SK-N-SH (cell line): ENCODE results near the gene SUSD3. TPM values are rescaled to one million over a fixed set of nuclear protein-coding genes. Genes with fewer than 3 reads are reported as not detected.
A peak's percentile ranks its signal among the peaks of the same experiment; 100 is the strongest.

Experiments
- CTCF ChIA-PET: fragments of 300-600, 350-600 bp; formaldehyde crosslinking; extraction: SDS; loops from one replicate; lab custom pipeline; 2021; lab: Yijun Ruan, JAX
- POLR2A ChIA-PET: fragments of 350-600 bp; sonication (Branson Sonifier 250); formaldehyde crosslinking; extraction: SDS; loops from one replicate; lab custom pipeline; 2020; ENCODE audit warnings: antibody characterized with exemption, inconsistent platforms; lab: Yijun Ruan, JAX
- DNase-seq: peaks from one replicate; pipeline ENCODE4 v3.0.0; 2012
- H2AFZ ChIP-seq: fragments of 200-600 bp; sonication (generic); 2 replicates; pipeline ENCODE4 v1.8.1; 2016; ENCODE audit warnings: antibody characterized with exemption, mild to moderate bottlenecking, low read depth
- H3F3A ChIP-seq: fragments of 200-600 bp; sonication (generic); replicated peaks from 2 replicates; pipeline ENCODE3; 2016; ENCODE audit warnings: antibody characterized with exemption, mild to moderate bottlenecking; ENCODE audit not compliant: insufficient read depth
- H3K27ac ChIP-seq, 2 experiments: fragments of 200-500 bp in 1 of 2; fragments of 200-600 bp in 1 of 2; sonication (Bioruptor generic) in 1 of 2; sonication (generic), shearing (Covaris generic) in 1 of 2; 2 replicates each; pipeline versions ENCODE4 v1.5.1 to v1.6.1; 2014 to 2016; ENCODE audit warnings: low read depth in 2 of 2, inconsistent platforms in 1 of 2, low read length in 1 of 2, mild to moderate bottlenecking in 1 of 2, mixed read lengths in 1 of 2
- H3K27me3 ChIP-seq: fragments of 200-600 bp; sonication (generic), shearing (Covaris generic); 2 replicates; pipeline ENCODE4 v1.6.1; 2016; ENCODE audit warnings: mixed run types; ENCODE audit not compliant: insufficient read depth
- H3K36me3 ChIP-seq, 2 experiments: fragments of 200-500 bp in 1 of 2; fragments of 200-600 bp in 1 of 2; sonication (Bioruptor generic) in 1 of 2; sonication (generic) in 1 of 2; replicated peaks in 1 of 2; 2 replicates each; pipeline versions ENCODE3 to v1.5.1; 2014 to 2016; ENCODE audit warnings: low read length in 1 of 2, mild to moderate bottlenecking in 1 of 2; ENCODE audit not compliant: insufficient read depth in 2 of 2, control insufficient read depth in 1 of 2
- H3K4me1 ChIP-seq, 2 experiments: fragments of 200-500 bp in 1 of 2; fragments of 200-600 bp in 1 of 2; sonication (Bioruptor generic) in 1 of 2; sonication (generic), shearing (Covaris generic) in 1 of 2; 2 replicates each; pipeline versions ENCODE4 v1.5.1 to v1.6.1; 2014 to 2016; ENCODE audit warnings: low read depth in 1 of 2, low read length in 1 of 2, mixed run types in 1 of 2; ENCODE audit not compliant: insufficient read depth in 2 of 2, control insufficient read depth in 1 of 2
- H3K4me2 ChIP-seq: fragments of 200-600 bp; sonication (generic), shearing (Covaris generic); 2 replicates; pipeline ENCODE4 v1.6.1; 2017; ENCODE audit warnings: mixed run types
- H3K4me3 ChIP-seq, 2 experiments: fragments of 200-500 bp in 1 of 2; fragments of 200-600 bp in 1 of 2; sonication (Bioruptor generic) in 1 of 2; sonication (generic), shearing (Covaris generic) in 1 of 2; 2 replicates each; pipeline versions ENCODE4 v1.5.1 to v1.8.1; 2014 to 2016; ENCODE audit warnings: low read depth in 2 of 2, inconsistent platforms in 1 of 2, low read length in 1 of 2, mild to moderate bottlenecking in 1 of 2, mixed read lengths in 1 of 2, moderate library complexity in 1 of 2
- H3K79me2 ChIP-seq: fragments of 200-600 bp; sonication (generic); 2 replicates; pipeline ENCODE4 v1.8.1; 2017; ENCODE audit warnings: mild to moderate bottlenecking; ENCODE audit not compliant: insufficient read depth
- H3K9ac ChIP-seq: fragments of 200-600 bp; sonication (generic); 2 replicates; pipeline ENCODE4 v1.6.1; 2017; ENCODE audit warnings: mixed run types
- H3K9me2 ChIP-seq: fragments of 200-600 bp; sonication (generic); 2 replicates; pipeline ENCODE4 v1.6.1; 2017; ENCODE audit warnings: mixed run types
- H3K9me3 ChIP-seq: fragments of 200-600 bp; sonication (generic); 2 replicates; pipeline ENCODE4 v1.6.1; 2017; ENCODE audit warnings: mixed run types, mild to moderate bottlenecking, moderate library complexity
- H4K20me1 ChIP-seq: fragments of 200-600 bp; sonication (generic); 2 replicates; pipeline ENCODE4 v1.6.1; 2017; ENCODE audit warnings: mild to moderate bottlenecking, mixed run types; ENCODE audit not compliant: insufficient read depth
- GABPA ChIP-seq: IDR thresholded peaks from 2 replicates; pipeline ENCODE4 v1.4.0; 2012; ENCODE audit warnings: low read depth, mild to moderate bottlenecking
- IRF3 ChIP-seq: fragments of 150-350 bp; IDR thresholded peaks from 2 replicates; pipeline ENCODE4 v1.6.1; 2016; ENCODE audit warnings: mild to moderate bottlenecking, low read depth, low read length
- MAX ChIP-seq: IDR thresholded peaks from 2 replicates; pipeline ENCODE4 v1.4.0; 2012; ENCODE audit warnings: low read depth
- MXI1 ChIP-seq: IDR thresholded peaks from 2 replicates; pipeline ENCODE4 v1.6.1; 2012; ENCODE audit warnings: mild to moderate bottlenecking, low read depth, low read length, improper control_type of control experiment
- NRF1 ChIP-seq: IDR thresholded peaks from 2 replicates; pipeline ENCODE4 v1.6.1; 2012; ENCODE audit warnings: low read depth, mild to moderate bottlenecking, low read length
- PBX3 ChIP-seq: IDR thresholded peaks from 2 replicates; pipeline ENCODE4; 2012
- RAD21 ChIP-seq: IDR thresholded peaks from 2 replicates; pipeline ENCODE4 v1.6.1; 2012; ENCODE audit warnings: mild to moderate bottlenecking, low read length
- RCOR1 ChIP-seq: fragments of 150-350 bp; IDR thresholded peaks from 2 replicates; pipeline ENCODE4 v1.6.1; 2017; ENCODE audit warnings: antibody characterized with exemption, low read length
- SMC3 ChIP-seq: IDR thresholded peaks from 2 replicates; pipeline ENCODE4 v1.6.1; 2012; ENCODE audit warnings: low read depth, low read length, improper control_type of control experiment
- TAF1 ChIP-seq: IDR thresholded peaks from 2 replicates; pipeline ENCODE4 v1.6.1; 2012; ENCODE audit warnings: low read depth, mild to moderate bottlenecking, low read length, moderate library complexity, borderline replicate concordance
- TCF12 ChIP-seq: IDR thresholded peaks from 2 replicates; pipeline ENCODE4 v1.4.0; 2012
- TEAD4 ChIP-seq: IDR thresholded peaks from 2 replicates; pipeline ENCODE4 v1.4.0; 2012; ENCODE audit warnings: mild to moderate bottlenecking, borderline replicate concordance; ENCODE audit not compliant: insufficient read depth
- USF1 ChIP-seq: IDR thresholded peaks from 2 replicates; pipeline ENCODE4 v1.4.0; 2012; ENCODE audit warnings: low read depth, borderline replicate concordance
- whole genome bisulfite sequencing: methylation state at CpG from one replicate; pipeline ENCODE4 v1.1.6; 2017; ENCODE audit warnings: low lambda C conversion rate; 5-methylcytosine and 5-hydroxymethylcytosine counted together
- polyA plus RNA-seq, 3 experiments: library from polyadenylated mRNA; depleted of rRNA; stranded (reverse); fragments of >200 nt; gene quantifications; 2 replicates each; pipeline ENCODE4 v1.2.3, GENCODE V29; 2012
- TF ChIP-seq, protein P1 (sequence below): fragments of 150-350 bp; IDR thresholded peaks from 2 replicates; pipeline ENCODE4 v1.6.1; 2017; ENCODE audit warnings: antibody characterized with exemption, low read length, low read depth, borderline replicate concordance
- TF ChIP-seq, protein P2 (sequence below): fragments of 200-600 bp; sonication (generic); IDR thresholded peaks from 2 replicates; pipeline ENCODE4 v1.6.1; 2017; ENCODE audit warnings: antibody characterized with exemption, mild to moderate bottlenecking, moderate library complexity

The SUSD3 gene
- polyA plus RNA-seq, 1 of the 3 experiments (the other 2 are of a cell fraction), result 0.49 TPM

GRCh38 chr9:93085676-93086075, 27.2 kb downstream of the SUSD3 start:
- H3K9me2 ChIP-seq, result no peaks in the 10 kb centered on the region
- no peak for TF ChIP-seq RAD21
- TF ChIP-seq SMC3, result no peak
- TF ChIP-seq, protein P1, sequence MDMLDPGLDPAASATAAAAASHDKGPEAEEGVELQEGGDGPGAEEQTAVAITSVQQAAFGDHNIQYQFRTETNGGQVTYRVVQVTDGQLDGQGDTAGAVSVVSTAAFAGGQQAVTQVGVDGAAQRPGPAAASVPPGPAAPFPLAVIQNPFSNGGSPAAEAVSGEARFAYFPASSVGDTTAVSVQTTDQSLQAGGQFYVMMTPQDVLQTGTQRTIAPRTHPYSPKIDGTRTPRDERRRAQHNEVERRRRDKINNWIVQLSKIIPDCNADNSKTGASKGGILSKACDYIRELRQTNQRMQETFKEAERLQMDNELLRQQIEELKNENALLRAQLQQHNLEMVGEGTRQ, result no peak
- no peak for TF ChIP-seq USF1
- TF ChIP-seq, protein P2, sequence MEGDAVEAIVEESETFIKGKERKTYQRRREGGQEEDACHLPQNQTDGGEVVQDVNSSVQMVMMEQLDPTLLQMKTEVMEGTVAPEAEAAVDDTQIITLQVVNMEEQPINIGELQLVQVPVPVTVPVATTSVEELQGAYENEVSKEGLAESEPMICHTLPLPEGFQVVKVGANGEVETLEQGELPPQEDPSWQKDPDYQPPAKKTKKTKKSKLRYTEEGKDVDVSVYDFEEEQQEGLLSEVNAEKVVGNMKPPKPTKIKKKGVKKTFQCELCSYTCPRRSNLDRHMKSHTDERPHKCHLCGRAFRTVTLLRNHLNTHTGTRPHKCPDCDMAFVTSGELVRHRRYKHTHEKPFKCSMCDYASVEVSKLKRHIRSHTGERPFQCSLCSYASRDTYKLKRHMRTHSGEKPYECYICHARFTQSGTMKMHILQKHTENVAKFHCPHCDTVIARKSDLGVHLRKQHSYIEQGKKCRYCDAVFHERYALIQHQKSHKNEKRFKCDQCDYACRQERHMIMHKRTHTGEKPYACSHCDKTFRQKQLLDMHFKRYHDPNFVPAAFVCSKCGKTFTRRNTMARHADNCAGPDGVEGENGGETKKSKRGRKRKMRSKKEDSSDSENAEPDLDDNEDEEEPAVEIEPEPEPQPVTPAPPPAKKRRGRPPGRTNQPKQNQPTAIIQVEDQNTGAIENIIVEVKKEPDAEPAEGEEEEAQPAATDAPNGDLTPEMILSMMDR, result no peak
- TF ChIP-seq IRF3, result no peak
- TF ChIP-seq TAF1, result no peak
- TF ChIP-seq PBX3, result no peak
- TF ChIP-seq RCOR1, result no peak
- TF ChIP-seq TCF12, result no peak
- TF ChIP-seq GABPA, result no peak
- TF ChIP-seq MXI1, result no peak
- no peak for TF ChIP-seq NRF1
- TF ChIP-seq TEAD4, result no peak
- no peak for TF ChIP-seq MAX
- WGBS, result 88% methylated on average over 1 of the region's 4 CpGs
- no peak overlapping the region for H2AFZ ChIP-seq
- no peak overlapping the region for H3K9ac ChIP-seq
- no peaks in the 10 kb centered on the region for H4K20me1 ChIP-seq
- no peaks in the 10 kb centered on the region for H3F3A ChIP-seq
- H3K4me1 ChIP-seq, result peaks cover 0 to 4% of the 10 kb centered on the region in 2 experiments; a peak in 1 of 4 replicates
- H3K9me3 ChIP-seq, result no peaks in the 10 kb centered on the region
- no peaks in the 10 kb centered on the region for H3K36me3 ChIP-seq
- no peaks in the 10 kb centered on the region for H3K79me2 ChIP-seq
- CTCF ChIA-PET, result interaction anchor here (1.5 kb wide), 1 partner anchor 82 kb away, joined by 4 read pairs; no protein-coding TSS in a partner anchor
- no peak overlapping the region for H3K4me2 ChIP-seq
- H3K27ac ChIP-seq, result no peak overlapping the region
- no peaks in the 10 kb centered on the region for H3K27me3 ChIP-seq
- DNase-seq, result peak; percentile 9
- no peak overlapping the region for H3K4me3 ChIP-seq
- POLR2A ChIA-PET, result no interaction called here
